Retinal pigment epithelial cell (primary cell): ENCODE results near the gene TMEM106B.
A peak's percentile ranks its signal among the peaks of the same experiment; 100 is the strongest.

ENCODE experiments used
- DNase-seq: peaks from one replicate; pipeline ENCODE4 v3.0.0-alpha.2; 2010; ENCODE audit warnings: low read depth
- H3K4me3 ChIP-seq: 2 replicates; pipeline ENCODE4 v1.5.1; 2011; ENCODE audit warnings: mild to moderate bottlenecking, low read length, control low read depth, moderate library complexity
- CTCF ChIP-seq: conservative IDR thresholded peaks from 2 replicates; pipeline ENCODE4 v1.5.1; 2011; ENCODE audit warnings: low read depth, low read length, control low read depth, inconsistent platforms

TMEM106B gene

GRCh38 chr7:12196386-12196785 is 14.7 kb upstream of the TMEM106B start:
- no peak for DNase-seq
- no peak overlapping the region for H3K4me3 ChIP-seq
- TF ChIP-seq CTCF, result no peak

- H3K4me3 ChIP-seq, result no peak overlapping the region
- no peak for TF ChIP-seq CTCF
- DNase-seq, result peak; percentile 86
These were observed 11.7 kb upstream of the TMEM106B start for GRCh38 chr7:12199363-12199762.

- no peak overlapping the region for H3K4me3 ChIP-seq
- no peak for DNase-seq
- TF ChIP-seq CTCF, result no peak
These were observed 4.0 kb upstream of the TMEM106B start for GRCh38 chr7:12207046-12207445.

GRCh38 chr7:12209221-12209620 is 1.9 kb upstream of the TMEM106B start:
- no peak overlapping the region for H3K4me3 ChIP-seq
- no peak for DNase-seq
- TF ChIP-seq CTCF, result no peak

- peak; percentile 60 for DNase-seq
- H3K4me3 ChIP-seq, result peak overlapping the region; percentile 80
- TF ChIP-seq CTCF, result no peak
These were observed 678 bp upstream of the TMEM106B start for GRCh38 chr7:12210179-12211053.

- DNase-seq, result no peak
- H3K4me3 ChIP-seq, result peak overlapping the region; percentile 80
- no peak for TF ChIP-seq CTCF
These were observed 804 bp downstream of the TMEM106B start for GRCh38 chr7:12211711-12212485.
